ENCODE results near the gene ZNF554. TPM values are rescaled to one million over a fixed set of nuclear protein-coding genes. Genes with fewer than 3 reads are reported as not detected.
"Not testable (repeated sequence)": the region's sequence is repeated elsewhere in the genome, so short reads cannot be mapped to it uniquely, and the experiment has no call there.

Gene ZNF554
- polyA plus RNA-seq, 4 donors = 8.1 to 11.1 (median 9.4) TPM

DNA sequence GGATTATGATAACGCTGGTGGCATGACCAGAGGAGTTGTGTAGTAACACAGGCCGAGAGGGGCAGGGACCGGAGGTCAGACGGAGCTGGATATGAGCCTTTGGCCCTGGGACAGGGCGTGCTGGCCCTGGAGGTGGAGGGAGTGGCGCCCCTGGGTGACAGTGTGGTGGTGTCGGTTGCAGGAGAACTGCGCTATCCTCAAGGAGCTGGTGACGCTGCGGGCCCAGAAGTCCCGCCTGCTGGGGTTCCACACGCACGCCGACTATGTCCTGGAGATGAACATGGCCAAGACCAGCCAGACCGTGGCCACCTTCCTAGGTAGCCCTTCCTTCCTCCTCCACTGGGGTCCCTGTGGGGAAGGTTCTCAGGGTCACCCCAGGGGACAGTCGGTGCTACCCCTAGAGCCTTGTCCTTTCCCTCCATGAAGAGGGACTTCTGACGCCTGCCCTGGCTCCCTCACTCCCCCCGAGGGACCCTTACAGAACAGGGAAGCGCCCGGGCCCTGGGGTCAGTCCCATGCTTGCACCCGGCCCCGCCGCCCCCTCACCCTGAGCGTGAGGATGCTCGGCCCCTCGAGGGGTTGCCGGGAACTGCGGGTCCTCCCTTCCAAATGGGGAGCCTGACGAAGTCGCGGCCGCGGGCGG, 12.8 kb upstream of the ZNF554 start:
- no peak for DNase-seq (ENCODE audit: low read depth in 4 of 4, low spot score in 2 of 4)

DNA sequence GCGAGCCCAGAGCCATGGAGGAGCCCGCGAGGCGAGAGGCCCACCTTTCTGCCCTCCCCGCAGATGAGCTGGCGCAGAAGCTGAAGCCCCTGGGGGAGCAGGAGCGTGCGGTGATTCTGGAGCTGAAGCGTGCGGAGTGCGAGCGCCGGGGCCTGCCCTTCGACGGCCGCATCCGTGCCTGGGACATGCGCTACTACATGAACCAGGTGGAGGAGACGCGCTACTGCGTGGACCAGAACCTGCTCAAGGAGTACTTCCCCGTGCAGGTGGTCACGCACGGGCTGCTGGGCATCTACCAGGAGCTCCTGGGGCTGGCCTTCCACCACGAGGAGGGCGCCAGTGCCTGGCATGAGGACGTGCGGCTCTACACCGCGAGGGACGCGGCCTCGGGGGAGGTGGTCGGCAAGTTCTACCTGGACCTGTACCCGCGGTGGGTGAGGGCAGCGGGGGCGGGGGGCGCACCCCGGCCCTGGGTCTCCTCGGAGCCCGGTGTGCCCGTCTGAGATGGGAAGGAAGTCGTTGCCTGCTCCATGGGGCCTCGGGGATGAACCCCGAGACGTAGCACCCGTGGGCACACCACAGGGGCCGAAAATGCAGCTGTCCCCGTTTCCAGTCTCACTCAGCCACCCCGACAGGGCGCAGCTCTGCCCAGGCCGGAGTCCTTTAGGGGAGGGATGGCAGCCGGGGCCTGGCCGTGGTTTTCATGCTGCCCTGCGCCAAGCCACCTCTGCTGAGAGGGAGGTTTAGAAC, 12.1 kb upstream of the ZNF554 start:
- DNase-seq (ENCODE audit: low read depth in 4 of 4, low spot score in 2 of 4) = no peak

GRCh38 chr19:2808129-2808941, 11.3 kb upstream of the ZNF554 start:
- DNase-seq (ENCODE audit: low read depth in 4 of 4, low spot score in 2 of 4) = no peak

GRCh38 chr19:2809387-2810140, 10.1 kb upstream of the ZNF554 start:
- no peak for DNase-seq (ENCODE audit: low read depth in 4 of 4, low spot score in 2 of 4)

DNA sequence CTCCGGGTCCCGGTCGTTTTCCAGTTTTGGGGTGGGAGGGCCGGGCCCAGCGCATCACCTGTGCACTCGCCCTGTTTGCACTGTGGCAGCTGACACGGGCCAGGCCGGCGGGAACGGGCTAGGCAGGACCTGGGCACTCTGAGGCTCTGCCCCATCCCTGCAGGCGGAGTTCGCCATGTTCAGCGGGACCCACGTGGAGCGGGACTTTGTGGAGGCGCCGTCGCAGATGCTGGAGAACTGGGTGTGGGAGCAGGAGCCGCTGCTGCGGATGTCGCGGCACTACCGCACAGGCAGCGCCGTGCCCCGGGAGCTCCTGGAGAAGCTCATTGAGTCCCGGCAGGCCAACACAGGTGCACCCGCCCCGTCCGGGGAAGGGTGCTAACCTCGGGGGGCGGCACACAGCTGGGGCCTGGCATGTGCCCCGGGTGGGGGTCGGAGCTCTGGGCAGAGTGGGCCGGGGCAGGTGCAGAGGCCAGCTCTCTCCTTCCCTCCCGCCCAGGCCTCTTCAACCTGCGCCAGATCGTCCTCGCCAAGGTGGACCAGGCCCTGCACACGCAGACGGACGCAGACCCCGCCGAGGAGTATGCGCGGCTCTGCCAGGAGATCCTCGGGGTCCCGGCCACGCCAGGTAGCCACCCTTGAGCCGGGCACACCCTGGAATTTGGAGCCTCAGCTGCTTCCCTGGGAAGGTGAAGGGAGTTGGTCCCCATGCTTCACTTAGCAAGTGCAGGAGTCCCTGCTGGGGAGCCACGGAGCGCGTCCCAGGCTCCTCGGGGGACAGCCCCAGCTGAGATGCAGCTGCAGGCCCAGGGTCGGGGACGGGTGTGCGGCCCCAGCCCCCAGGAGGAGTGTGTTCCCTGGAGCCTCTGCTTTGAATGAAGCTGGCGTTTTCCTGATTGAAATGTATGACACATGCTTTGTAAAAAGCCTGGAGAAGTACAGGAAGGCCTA, 9.3 kb upstream of the ZNF554 start:
- no peak for DNase-seq (ENCODE audit: low read depth in 4 of 4, low spot score in 2 of 4)

DNA sequence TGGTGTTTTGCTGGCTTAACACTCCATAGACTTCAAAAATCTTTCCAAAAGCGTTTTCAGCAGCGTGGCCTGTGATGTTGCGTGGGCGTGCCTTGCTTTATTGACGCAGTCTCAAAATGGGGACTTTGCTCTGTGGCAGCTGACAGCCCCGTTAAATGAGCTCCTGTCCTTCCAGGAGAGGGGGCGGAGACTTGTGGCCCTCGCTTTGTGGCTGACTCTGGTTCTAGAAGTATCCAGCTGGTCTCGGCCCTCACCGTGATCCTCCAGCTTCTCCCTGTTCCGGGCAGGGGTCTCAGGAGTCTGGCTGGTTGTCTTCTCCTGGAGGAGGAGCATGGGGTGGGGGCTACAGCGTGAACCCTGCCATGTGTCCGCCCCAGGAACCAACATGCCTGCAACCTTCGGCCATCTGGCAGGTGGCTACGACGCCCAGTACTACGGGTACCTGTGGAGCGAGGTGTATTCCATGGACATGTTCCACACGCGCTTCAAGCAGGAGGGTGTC, 8.4 kb upstream of the ZNF554 start:
- DNase-seq (ENCODE audit: low read depth in 4 of 4, low spot score in 2 of 4) = no peak

GRCh38 chr19:2811735-2812413, 7.8 kb upstream of the ZNF554 start:
- DNase-seq (ENCODE audit: low read depth in 4 of 4, low spot score in 2 of 4) = no peak

- no peak for DNase-seq (ENCODE audit: low read depth in 4 of 4, low spot score in 2 of 4)
Measured at GRCh38 chr19:2812414-2813234, 7.0 kb upstream of the ZNF554 start.

- no peak for DNase-seq (ENCODE audit: low read depth in 4 of 4, low spot score in 2 of 4)
Measured at GRCh38 chr19:2813235-2814160, 6.2 kb upstream of the ZNF554 start.

GRCh38 chr19:2814426-2814825, 5.2 kb upstream of the ZNF554 start:
- DNase-seq (ENCODE audit: low read depth in 4 of 4, low spot score in 2 of 4) = no peak

- no peak for DNase-seq (ENCODE audit: low read depth in 4 of 4, low spot score in 2 of 4)
Measured at GRCh38 chr19:2815191-2815614, 4.5 kb upstream of the ZNF554 start.

DNA sequence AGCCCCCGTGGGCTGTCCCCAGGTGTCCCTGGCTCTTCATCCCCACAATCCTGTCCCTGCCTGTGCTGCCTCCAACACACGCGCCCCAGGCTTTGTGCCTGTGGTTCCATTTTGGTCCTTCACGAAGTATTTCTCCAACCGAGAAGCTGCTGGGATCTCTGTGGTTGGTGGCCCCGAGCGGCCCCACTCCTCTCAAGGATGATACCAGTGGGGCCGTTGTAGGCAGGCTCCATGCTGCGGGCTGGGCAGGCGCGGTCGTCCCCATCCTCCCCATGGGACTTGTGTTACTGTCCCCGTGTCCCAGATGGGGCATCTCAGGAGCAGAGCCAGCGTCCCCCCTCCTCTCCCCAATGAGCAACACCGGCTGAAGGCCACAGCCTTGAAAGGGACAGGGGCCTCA, 3.7 kb upstream of the ZNF554 start:
- no peak for DNase-seq (ENCODE audit: low read depth in 4 of 4, low spot score in 2 of 4)

- DNase-seq (ENCODE audit: low read depth in 4 of 4, low spot score in 2 of 4) = no peak
Measured at GRCh38 chr19:2816641-2817040, 3.0 kb upstream of the ZNF554 start.

- not testable (repeated sequence) for DNase-seq (ENCODE audit: low read depth in 4 of 4, low spot score in 2 of 4)
Measured at GRCh38 chr19:2817237-2817829, 2.3 kb upstream of the ZNF554 start.

- no peak for DNase-seq (ENCODE audit: low read depth in 4 of 4, low spot score in 2 of 4)
Measured at GRCh38 chr19:2820112-2820702, 539 bp downstream of the ZNF554 start.

- no peak for DNase-seq (ENCODE audit: low read depth in 4 of 4, low spot score in 2 of 4)
Measured at GRCh38 chr19:2822846-2823245, 3.2 kb downstream of the ZNF554 start.
